GM12878 (cell line): ENCODE measurements around the gene SMCP. TPM values are rescaled to one million over a fixed set of nuclear protein-coding genes. Genes with fewer than 3 reads are reported as not detected.

Experiments
- ATAC-seq: fragments of 200-7000 bp; cut with Tn5 transposase; 3 replicates; pipeline ENCODE4 v1.9.1; 2020; ENCODE audit warnings: mild to moderate bottlenecking, moderate library complexity
- BruUV-seq: library from RNA; stranded (reverse); fragments of 400-500 nt; replicated peaks from 2 replicates; lab custom pipeline; 2021; lab: Mats Ljungman, UMichigan
- CTCF ChIA-PET: fragments of 300-600 bp; sonication (Branson Sonifier 250); formaldehyde crosslinking; extraction: SDS; loops from one replicate; lab custom pipeline; 2021; ENCODE audit warnings: inconsistent platforms; lab: Yijun Ruan, JAX
- POLR2A ChIA-PET: fragments of 350-600 bp; formaldehyde crosslinking; extraction: SDS; loops from one replicate; lab custom pipeline; 2021; ENCODE audit warnings: inconsistent platforms; lab: Charles Lee
- RAD21 ChIA-PET: fragments of 300-600 bp; sonication (Branson Sonifier 250); formaldehyde crosslinking; loops from one replicate; lab custom pipeline; 2023; ENCODE audit warnings: antibody characterized with exemption; ENCODE audit not compliant: unreplicated experiment; lab: Charles Lee
- SMC1A ChIA-PET: fragments of 300-600 bp; sonication (Branson Sonifier 250); formaldehyde crosslinking; loops from one replicate; lab custom pipeline; 2023; ENCODE audit not compliant: unreplicated experiment, uncharacterized antibody; lab: Charles Lee
- DNase-seq: peaks from one replicate; pipeline ENCODE4 v3.0.0-alpha.2; 2011; ENCODE audit warnings: low read depth, low spot score
- FAIRE-seq: peaks from 3 replicates; lab custom pipeline; 2011; peaks lifted over from hg19 to GRCh38; lab: Jason Lieb, UNC
- H2AFZ ChIP-seq: 2 replicates; pipeline ENCODE4 v1.6.0; 2011; ENCODE audit warnings: low read depth, low read length, control low read depth; ENCODE audit not compliant: control insufficient read depth
- H3K27ac ChIP-seq: 2 replicates; pipeline ENCODE4 v1.5.1; 2011; ENCODE audit warnings: control low read depth; ENCODE audit not compliant: control insufficient read depth, insufficient read depth
- H3K27me3 ChIP-seq, 2 experiments: replicated peaks in 1 of 2; 2 replicates each; pipeline versions ENCODE4 v1.6.0 to v1.6.1; 2011; ENCODE audit warnings: low read length in 1 of 2; ENCODE audit not compliant: control insufficient read depth in 2 of 2, insufficient read depth in 2 of 2
- H3K36me3 ChIP-seq, 2 experiments: 2 replicates each; pipeline ENCODE4 v1.5.1; 2011; ENCODE audit warnings: low read length in 1 of 2; ENCODE audit not compliant: control insufficient read depth in 2 of 2, insufficient read depth in 2 of 2
- H3K4me1 ChIP-seq: 2 replicates; pipeline ENCODE4 v1.6.1; 2011; ENCODE audit warnings: mild to moderate bottlenecking, low read length, moderate library complexity, mixed read lengths; ENCODE audit not compliant: control insufficient read depth, insufficient read depth
- H3K4me2 ChIP-seq: 2 replicates; pipeline ENCODE4 v1.6.0; 2011; ENCODE audit warnings: control low read depth; ENCODE audit not compliant: control insufficient read depth, insufficient read depth
- H3K4me3 ChIP-seq: fragments of 200-600 bp; sonication (generic); 2 replicates; pipeline ENCODE4 v1.5.1; 2016
- H3K79me2 ChIP-seq: 2 replicates; pipeline ENCODE4 v1.6.0; 2011; ENCODE audit warnings: low read length; ENCODE audit not compliant: control insufficient read depth, insufficient read depth
- H3K9ac ChIP-seq: 2 replicates; pipeline ENCODE4 v1.8.0; 2011; ENCODE audit warnings: low read length, control low read depth, mixed read lengths; ENCODE audit not compliant: control insufficient read depth, insufficient read depth
- H3K9me3 ChIP-seq: replicated peaks from 3 replicates; pipeline ENCODE4 v1.5.1; 2011; ENCODE audit warnings: mild to moderate bottlenecking, low read length; ENCODE audit not compliant: control insufficient read depth, insufficient read depth
- H4K20me1 ChIP-seq: 2 replicates; pipeline ENCODE4 v1.6.0; 2011; ENCODE audit not compliant: control insufficient read depth, insufficient read depth
- CBFB ChIP-seq: IDR thresholded peaks from 2 replicates; pipeline ENCODE4 v1.6.1; 2016; ENCODE audit warnings: antibody characterized with exemption, low read depth
- CTCF ChIP-seq, 3 experiments: IDR thresholded peaks in 2 of 3; conservative IDR thresholded peaks in 1 of 3; 2 replicates each; pipeline ENCODE4 v1.5.1; 2011; ENCODE audit warnings: low read depth in 3 of 3, low read length in 3 of 3, mild to moderate bottlenecking in 3 of 3, control low read depth in 2 of 3, moderate library complexity in 2 of 3, inconsistent platforms in 1 of 3, mixed read lengths in 1 of 3; ENCODE audit not compliant: control insufficient read depth in 2 of 3, insufficient read depth in 1 of 3; ENCODE audit errors: extremely low read depth in 1 of 3
- EED ChIP-seq: sonication (generic); IDR thresholded peaks from 2 replicates; pipeline ENCODE4 v1.6.1; 2016; ENCODE audit warnings: antibody characterized with exemption, low read depth
- MAX ChIP-seq: IDR thresholded peaks from 2 replicates; pipeline ENCODE4 v1.6.1; 2012; ENCODE audit warnings: low read depth, low read length, improper control_type of control experiment
- POU2F2 ChIP-seq: IDR thresholded peaks from 3 replicates; pipeline ENCODE4 v1.6.1; 2011; ENCODE audit warnings: low read depth, mild to moderate bottlenecking, low read length, borderline replicate concordance
- RAD21 ChIP-seq: IDR thresholded peaks from 2 replicates; pipeline ENCODE4 v1.6.1; 2011; ENCODE audit warnings: mild to moderate bottlenecking, low read depth, low read length, moderate library complexity; ENCODE audit not compliant: insufficient read depth
- RELA ChIP-seq: fragments of 450-650 bp; IDR thresholded peaks from 2 replicates; pipeline ENCODE4 v1.8.0; 2014; ENCODE audit warnings: borderline replicate concordance; ENCODE audit not compliant: partially characterized antibody
- RUNX3 ChIP-seq: IDR thresholded peaks from 2 replicates; pipeline ENCODE4 v1.6.1; 2012; ENCODE audit warnings: low read length, inconsistent platforms
- SMAD5 ChIP-seq: IDR thresholded peaks from 2 replicates; pipeline ENCODE4 v1.6.1; 2016; ENCODE audit warnings: antibody characterized with exemption, low read depth
- SMC3 ChIP-seq: IDR thresholded peaks from 2 replicates; pipeline ENCODE4 v1.6.1; 2011; ENCODE audit warnings: low read length, improper control_type of control experiment, borderline replicate concordance
- YY1 ChIP-seq: IDR thresholded peaks from 2 replicates; pipeline ENCODE4 v1.6.1; 2011; ENCODE audit warnings: low read depth, mild to moderate bottlenecking, low read length
- WGBS: methylation state at CpG from one replicate; pipeline ENCODE4 v1.1.6; 2016; ENCODE audit warnings: low lambda C conversion rate; ENCODE audit not compliant: insufficient replicate concordance, insufficient coverage; ENCODE audit errors: missing lambda C conversion rate; 5-methylcytosine and 5-hydroxymethylcytosine counted together
- in situ Hi-C: fragments of 300-500 bp; cut with MboI; formaldehyde crosslinking; loops from 9 replicates; pipeline ENCODE4 v1.14.3; 2018; ENCODE audit warnings: mixed read lengths
- intact Hi-C: fragments of 100-400 bp; cut with micrococcal nuclease; formaldehyde crosslinking; loops from one replicate; pipeline ENCODE4 v1.14.2; 2022; ENCODE audit not compliant: unreplicated experiment
- polyA plus RNA-seq, 11 experiments: library from polyadenylated mRNA; depleted of rRNA in 4 of 11; unstranded in 6 of 11; stranded (reverse) in 5 of 11; fragments of >200 nt; fragmentation: Nextera tagmentation in 4 of 11; fragmentation: Illumina TruSeq in 1 of 11; extraction: Ambion mirVana in 4 of 11; extraction: Trizol in 1 of 11; gene quantifications; 1 replicate in 1 of 11; 2 replicates in 10 of 11; pipeline versions ENCODE4 v1.2.1 to v1.2.3, GENCODE V29; 2011 to 2016; ENCODE audit warnings: inconsistent platforms in 2 of 11, missing spikeins in 2 of 11, low read depth in 1 of 11
- total RNA-seq, 4 experiments: library from RNA; depleted of rRNA in 3 of 4; stranded (reverse); fragments of >200 nt in 3 of 4; fragmentation: Illumina TruSeq in 1 of 4; extraction: Trizol in 1 of 4; gene quantifications; 2 replicates each; pipeline versions ENCODE4 v1.2.1 to v1.2.3, GENCODE V29; 2013 to 2021
- TF ChIP-seq, protein P1 (sequence below): IDR thresholded peaks from 2 replicates; pipeline ENCODE4 v1.6.1; 2011; ENCODE audit warnings: low read depth, mild to moderate bottlenecking, low read length, moderate library complexity, borderline replicate concordance; ENCODE audit errors: extremely low read depth

The SMCP gene
- total and polyA plus RNA-seq, 10 of the 15 experiments (the other 5 are each of a cell fraction or from before 2014, with no cell fraction given): 0.16 to 0.69 (median 0.27) TPM; not detected in 7

DNA sequence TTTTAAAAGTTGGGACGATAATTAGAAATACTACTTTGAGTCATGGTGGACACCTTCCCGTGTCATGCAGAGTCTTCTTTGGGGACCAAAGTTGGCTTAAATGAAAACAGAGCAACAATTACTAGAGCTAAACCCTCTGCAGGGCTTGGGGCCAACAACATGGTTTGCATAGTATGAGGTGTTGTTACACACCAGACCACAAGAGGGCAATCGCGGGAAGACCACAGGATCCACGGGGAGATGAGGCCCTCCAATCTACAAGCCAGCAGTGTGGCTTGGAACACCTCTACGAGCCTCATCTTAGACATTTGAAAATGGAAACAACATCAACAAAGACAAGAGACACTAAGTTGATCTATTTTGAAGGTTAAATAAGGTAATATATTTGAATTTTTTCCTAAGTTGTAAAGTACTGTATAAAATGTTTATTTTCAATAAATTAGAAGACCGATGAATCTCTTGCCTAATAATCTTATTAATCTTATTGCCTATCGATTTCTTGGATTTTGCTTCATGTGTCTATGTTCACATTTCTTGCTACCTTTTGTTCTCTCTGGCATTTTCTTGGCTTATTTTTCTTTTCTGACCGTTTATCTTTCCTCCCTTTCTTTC, 8.2 kb upstream of the SMCP start:
- no peaks in the 10 kb centered on the region for H4K20me1 ChIP-seq
- ChIA-PET CTCF (interaction anchor here (0.6 to 7.4 kb wide), 44 partner anchors 8 to 421 kb away, joined by 3 to 106 read pairs (median 4); partner anchors contain the start of gene SMCP), SMC1A (interaction anchor here (0.6 to 6.0 kb wide), 20 partner anchors 9 to 410 kb away, joined by 3 to 64 read pairs (median 4); partner anchors contain the start of gene SMCP)
- H2AFZ ChIP-seq: no peak overlapping the region
- peak; percentile 40 for DNase-seq
- H3K27ac ChIP-seq: no peak overlapping the region
- H3K27me3 ChIP-seq: peaks cover 0 to 2% of the 10 kb centered on the region in 2 experiments; a peak in 1 of 4 replicates
- in situ Hi-C loops: loop anchor here (5.0 to 10.0 kb wide), 3 partner anchors 57 to 357 kb away; no protein-coding TSS in a partner anchor
- ATAC-seq: peak; percentile 97
- no peaks in the 10 kb centered on the region for H3K9me3 ChIP-seq
- H3K4me3 ChIP-seq: no peak overlapping the region
- H3K4me1 ChIP-seq: peaks cover 19% of the 10 kb centered on the region
- WGBS: 23% methylated on average over 9 of the region's 9 CpGs
- no TSS peak for BruUV-seq
- TF ChIP-seq SMAD5 (no peak), EED (no peak), CBFB (peak; percentile 61), CTCF (IDR thresholded peaks at IDR 0.05 in 2 of 3, conservative IDR thresholded peaks at IDR 0.05 in 1 of 3; ENCODE audit: control insufficient read depth in 2 of 3, extremely low read depth in 1 of 3, insufficient read depth in 1 of 3, low read depth in 3 of 3, low read length in 3 of 3) (peak; percentile 78 to 84 (median 84)), RAD21 (peak; percentile 88), MAX (no peak), POU2F2 (peak; percentile 79; the same call in 1 of the 3 replicates), SMC3 (peak; percentile 89), RUNX3 (peak; percentile 88), YY1 (peak; percentile 41; the same call in 1 of the 2 replicates), RELA (no peak)
- TF ChIP-seq, protein P1, sequence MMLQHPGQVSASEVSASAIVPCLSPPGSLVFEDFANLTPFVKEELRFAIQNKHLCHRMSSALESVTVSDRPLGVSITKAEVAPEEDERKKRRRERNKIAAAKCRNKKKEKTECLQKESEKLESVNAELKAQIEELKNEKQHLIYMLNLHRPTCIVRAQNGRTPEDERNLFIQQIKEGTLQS: no peak
- TF ChIP-seq, all 136 proteins: peak for 7
- Histone ChIP-seq H3K4me2 (no peak overlapping the region), H3K9ac (no peak overlapping the region), H3K36me3 (no peaks in the 10 kb centered on the region), H3K79me2 (no peaks in the 10 kb centered on the region)
- RAD21 ChIA-PET: interaction anchor here (0.6 to 5.4 kb wide), 9 partner anchors 28 to 368 kb away, joined by 3 to 60 read pairs (median 4); no protein-coding TSS in a partner anchor
- FAIRE-seq: peak; percentile 81
- intact Hi-C loops: loop anchor here (1.0 to 10.0 kb wide), 6 partner anchors 56 to 407 kb away; partner anchors contain the start of gene SPRR1B
- POLR2A ChIA-PET: no interaction called here
